GM18519 (cell line): ENCODE results near the gene CFAP20DC.
A peak's percentile ranks its signal among the peaks of the same experiment; 100 is the strongest.
"Not testable (repeated sequence)": the region's sequence is repeated elsewhere in the genome, so short reads cannot be mapped to it uniquely, and the experiment has no call there.

ENCODE experiments used
- ATAC-seq: cut with Tn5 transposase; IDR thresholded peaks from one replicate; pipeline ENCODE4 v1.9.1; 2021; ENCODE audit warnings: mild to moderate bottlenecking, moderate library complexity; ENCODE audit not compliant: unreplicated experiment, low FRiP score

CFAP20DC gene

GRCh38 chr3:58967866-58968265, 82.0 kb downstream of the CFAP20DC start:
- ATAC-seq = not testable (repeated sequence)

GRCh38 chr3:58965865-58966264, 84.0 kb downstream of the CFAP20DC start:
- ATAC-seq = no peak

DNA sequence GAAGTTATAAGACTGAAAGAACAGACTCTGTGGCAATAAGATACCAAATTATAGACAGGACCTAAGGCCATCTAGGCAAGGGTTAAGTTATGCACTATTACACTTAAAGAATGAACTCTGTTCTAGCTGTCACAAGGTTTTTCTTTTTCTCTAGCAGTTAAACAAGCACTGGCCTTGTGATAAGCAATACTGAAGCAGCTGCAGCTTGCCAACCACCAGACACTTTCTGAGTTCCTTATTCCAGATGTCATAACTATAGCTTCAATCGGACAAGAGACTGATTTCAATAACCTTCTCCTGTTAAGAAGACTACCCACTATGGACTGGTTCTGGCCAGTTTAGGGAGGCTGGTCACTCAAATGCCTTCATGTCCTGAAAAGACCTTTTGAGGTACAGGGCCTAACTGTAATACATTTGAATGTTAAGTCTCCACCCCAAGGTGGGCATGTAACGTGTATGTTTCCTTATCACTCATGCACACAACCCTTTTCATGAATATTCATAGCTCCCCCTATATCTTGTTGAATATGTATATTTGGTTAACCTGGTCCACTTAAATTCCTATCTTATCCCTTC, 85.8 kb downstream of the CFAP20DC start:
- no peak for ATAC-seq

DNA sequence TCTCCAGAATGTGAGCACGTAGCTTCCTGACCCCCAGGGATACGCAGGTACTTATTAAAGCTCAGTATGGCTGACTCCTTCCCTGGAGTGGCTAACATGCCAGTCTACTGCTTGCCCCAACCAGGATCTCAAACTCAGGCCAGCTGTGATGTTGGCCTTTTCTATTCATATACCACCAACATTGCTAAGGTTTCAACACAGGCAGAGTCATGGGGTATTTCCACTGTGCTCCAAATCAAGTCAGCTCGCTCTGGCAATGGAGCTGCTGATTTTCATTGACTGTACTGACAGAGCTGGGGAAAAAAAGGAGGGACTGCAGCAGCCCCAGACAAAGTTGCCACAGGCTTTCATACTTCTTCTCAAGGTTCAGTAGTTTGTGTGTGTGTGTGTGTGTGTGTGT, 87.0 kb downstream of the CFAP20DC start:
- no peak for ATAC-seq

- ATAC-seq = no peak
Measured at GRCh38 chr3:58962040-58962651, 87.7 kb downstream of the CFAP20DC start.

DNA sequence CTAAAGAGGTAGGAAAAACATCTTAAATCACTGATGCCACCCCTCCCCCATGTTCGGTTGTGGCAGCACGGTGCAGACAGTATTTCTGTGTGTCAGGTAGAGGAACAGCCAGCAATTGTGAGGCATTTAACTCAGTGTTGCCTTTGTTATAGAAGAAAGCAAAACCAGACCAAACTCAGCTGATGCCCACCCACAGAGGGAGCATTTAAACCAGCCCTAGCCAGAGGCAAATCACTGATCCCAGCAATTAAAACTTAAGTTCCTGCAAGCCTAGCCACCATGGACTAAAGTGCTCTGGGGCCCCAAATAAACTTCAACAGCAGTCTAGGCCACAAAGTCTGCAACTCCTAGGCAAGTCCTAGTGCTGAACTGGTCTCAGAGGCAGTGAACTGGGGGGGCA, 94.5 kb downstream of the CFAP20DC start:
- no peak for ATAC-seq

DNA sequence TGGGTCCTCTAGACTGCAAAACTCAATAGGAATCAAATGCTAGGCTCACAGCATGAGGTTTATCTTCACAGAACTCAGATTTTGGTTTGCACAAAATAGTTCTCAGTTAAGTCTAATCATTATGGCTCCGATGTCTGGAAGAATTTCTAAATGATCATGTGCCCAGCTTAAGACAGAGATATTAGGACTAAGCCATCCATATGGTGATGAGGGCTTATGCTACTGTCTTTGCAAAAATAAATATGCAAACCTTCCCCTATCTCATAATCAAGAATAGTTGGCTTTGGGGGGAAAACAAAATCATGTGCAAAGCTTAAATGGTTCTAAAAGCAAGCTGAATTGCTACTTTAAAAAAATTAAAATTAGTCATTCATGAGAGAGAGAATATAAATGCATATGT, 96.5 kb downstream of the CFAP20DC start:
- ATAC-seq = no peak

- no peak for ATAC-seq
Measured at GRCh38 chr3:58952128-58952917, 97.5 kb downstream of the CFAP20DC start.

DNA sequence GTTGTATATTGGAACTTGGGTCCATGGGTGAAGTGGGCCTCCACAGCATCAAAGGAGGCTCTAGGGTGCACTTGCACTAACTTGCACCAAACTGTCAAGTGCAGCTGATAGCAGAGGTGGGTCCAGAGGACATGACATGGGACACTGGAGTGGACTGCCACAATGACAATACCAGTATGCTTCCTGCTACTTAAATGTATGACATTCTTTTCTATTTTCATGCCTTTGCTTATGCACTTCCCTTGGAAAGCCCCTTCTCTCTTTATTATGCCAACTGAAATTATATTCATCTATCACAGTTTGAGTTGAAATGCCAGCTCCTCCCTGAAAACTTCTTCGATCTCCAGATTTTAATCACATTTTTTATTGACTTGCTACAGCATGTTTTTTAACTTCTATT, 101.8 kb downstream of the CFAP20DC start:
- ATAC-seq = no peak

GRCh38 chr3:58946875-58947274, 103.0 kb downstream of the CFAP20DC start:
- no peak for ATAC-seq

DNA sequence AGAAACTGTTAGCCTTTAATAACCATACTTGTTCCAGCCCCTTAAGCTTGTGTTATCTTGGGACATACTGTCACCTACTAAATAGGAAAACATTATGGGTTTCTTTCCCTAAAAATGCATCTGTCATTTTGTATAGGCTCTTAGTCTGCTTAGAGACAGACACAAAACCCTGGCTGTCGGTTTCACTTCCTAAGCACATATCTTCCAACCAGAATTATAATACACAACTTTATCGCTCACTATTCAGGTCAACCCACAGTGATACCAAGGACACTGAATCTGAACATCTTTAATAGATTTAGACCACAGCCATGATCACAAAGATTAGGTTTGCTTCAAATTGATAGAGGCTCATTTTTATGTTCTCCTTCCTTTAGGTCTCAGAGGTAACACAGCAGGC, 111.8 kb downstream of the CFAP20DC start:
- ATAC-seq = no peak

GRCh38 chr3:58924578-58924977, 125.2 kb downstream of the CFAP20DC start:
- ATAC-seq = no peak

GRCh38 chr3:58900386-58900785, 149.4 kb downstream of the CFAP20DC start:
- ATAC-seq = no peak

GRCh38 chr3:58899953-58900298, 149.9 kb downstream of the CFAP20DC start:
- no peak for ATAC-seq

DNA sequence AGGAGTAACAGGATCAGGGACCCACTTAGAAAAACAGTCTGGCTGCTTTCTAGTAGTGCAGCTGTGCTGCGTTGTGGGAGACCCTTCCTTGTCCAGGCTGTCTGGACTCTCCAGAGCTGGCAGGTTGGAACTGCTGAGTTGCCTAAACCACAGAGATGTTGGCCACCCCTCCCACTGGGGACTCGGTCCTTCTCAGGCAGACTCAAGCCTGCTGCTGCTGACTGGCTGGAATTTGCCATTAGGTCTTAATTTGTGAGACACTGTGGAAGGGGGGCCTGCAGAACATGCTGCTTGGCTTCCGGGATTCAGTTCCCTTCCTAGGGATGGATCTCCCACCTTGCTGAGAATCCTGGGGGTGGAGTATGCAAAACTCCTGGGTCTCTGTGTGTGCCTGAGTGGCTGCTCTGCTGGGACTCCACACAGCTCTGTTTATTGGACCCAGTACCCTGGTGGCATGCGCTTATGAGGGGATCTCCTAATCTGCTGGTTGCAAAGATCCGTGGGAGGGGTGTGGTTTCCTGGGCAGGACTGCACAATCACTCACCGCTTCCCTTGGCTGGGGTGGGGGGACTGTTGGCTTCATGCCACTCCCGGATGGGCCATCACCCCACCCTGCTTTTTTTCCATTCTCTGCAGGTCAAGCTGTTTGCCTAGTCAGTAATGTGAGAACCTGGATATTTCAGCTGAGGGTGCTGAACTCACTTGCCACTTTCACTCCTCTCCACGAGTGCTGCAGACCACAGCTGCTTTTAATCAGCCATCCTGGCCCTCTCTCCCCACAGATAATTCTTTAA, 150.5 kb downstream of the CFAP20DC start:
- ATAC-seq = peak; percentile 72

- no peak for ATAC-seq
Measured at GRCh38 chr3:58898513-58898912, 151.3 kb downstream of the CFAP20DC start.

DNA sequence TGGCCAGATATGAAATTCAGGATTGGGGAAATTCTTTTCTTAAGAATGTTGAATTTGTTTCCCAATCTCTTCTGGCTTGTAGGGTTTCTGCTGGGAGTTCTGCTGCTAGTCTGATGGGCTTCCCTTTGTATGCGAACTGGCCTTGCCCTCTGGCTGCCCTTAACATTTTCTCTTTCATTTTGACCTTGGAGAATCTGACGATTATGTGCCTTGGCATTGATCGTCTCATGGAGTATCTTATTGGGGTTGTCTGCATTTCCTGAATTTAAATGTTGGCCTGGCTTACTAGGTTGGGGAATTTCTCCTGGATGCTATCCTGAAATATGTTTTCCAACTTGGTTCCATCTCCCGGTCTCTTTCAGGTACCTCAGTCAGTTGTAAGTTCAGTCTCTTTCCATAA, 152.2 kb downstream of the CFAP20DC start:
- no peak for ATAC-seq

DNA sequence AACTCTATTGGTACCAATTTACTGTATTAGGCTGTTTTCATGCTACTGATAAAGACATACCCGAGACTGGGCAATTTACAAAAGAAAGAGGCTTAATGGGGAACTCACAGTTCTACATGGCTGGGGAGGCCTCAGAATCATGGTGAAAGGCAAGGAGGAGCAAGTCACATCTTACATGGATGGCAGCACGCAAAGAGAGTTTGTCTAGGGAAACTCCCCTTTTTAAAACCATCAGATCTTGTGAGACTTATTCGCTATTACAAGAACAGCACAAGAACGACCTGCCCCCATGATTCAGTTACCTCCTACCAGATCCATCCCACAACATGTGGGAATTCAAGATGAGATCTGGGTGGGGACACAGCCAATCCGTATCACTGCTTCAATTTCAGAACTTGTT, 154.1 kb downstream of the CFAP20DC start:
- not testable (repeated sequence) for ATAC-seq

DNA sequence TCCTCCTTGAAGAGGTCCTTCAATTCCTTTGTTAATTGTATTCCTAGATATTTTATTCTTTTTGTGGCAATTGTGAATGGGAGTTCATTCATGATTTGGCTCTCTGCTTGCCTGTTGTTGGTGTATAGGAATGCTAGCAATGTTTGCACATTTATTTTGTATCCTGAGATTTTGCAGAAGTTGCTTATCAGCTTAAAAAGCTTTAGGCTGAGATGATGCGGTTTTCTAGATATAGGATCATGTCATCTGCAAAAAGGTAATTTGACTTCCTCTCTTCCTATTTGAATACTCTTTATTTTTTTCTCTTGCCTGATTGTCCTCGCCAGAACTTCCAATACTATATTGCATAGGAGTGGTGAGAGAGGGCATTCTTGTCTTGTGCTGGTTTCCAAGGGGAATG, 157.3 kb downstream of the CFAP20DC start:
- not testable (repeated sequence) for ATAC-seq

DNA sequence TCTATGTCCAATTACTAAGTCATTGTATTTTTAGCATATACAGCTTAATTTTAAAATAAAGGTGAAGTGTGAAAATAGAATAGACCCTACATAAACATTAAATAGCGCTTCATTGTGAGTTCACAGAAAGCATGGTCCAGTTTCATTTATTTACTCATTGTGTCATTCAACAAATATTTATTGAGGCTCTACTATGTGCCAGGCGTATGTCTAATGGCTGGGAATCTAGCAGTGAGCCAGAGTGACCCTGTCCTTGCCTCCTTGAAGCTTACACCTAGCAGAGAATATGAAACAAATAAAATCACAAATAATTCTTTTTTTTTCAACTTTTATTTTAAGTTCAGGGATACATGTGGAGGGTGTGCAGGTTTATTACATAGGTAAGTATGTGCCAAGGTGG, 161.7 kb downstream of the CFAP20DC start:
- no peak for ATAC-seq

DNA sequence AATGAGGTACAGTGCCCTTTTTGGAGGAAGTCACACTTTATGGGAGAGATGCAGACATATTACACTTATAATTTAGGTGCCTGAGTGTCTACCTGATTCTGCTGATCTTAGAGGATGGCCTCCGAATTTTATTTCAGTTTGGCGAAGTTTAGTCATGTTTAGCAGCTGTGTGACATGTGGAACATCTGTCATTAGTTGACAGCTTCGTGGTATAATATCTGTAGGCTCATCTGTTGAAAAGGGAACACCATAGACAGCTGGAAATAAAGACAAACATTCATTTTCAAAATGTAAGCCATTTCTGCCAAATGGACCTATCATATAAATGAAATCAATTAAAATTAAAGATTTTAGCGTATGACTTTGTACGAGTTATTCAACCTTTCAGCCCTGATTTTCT, 165.4 kb downstream of the CFAP20DC start:
- no peak for ATAC-seq
